NCI-H2227 treated with DMSO at 0.1 percent for 48 hours (cell line): ENCODE data around the gene RBP7.
A peak's percentile ranks its signal among the peaks of the same experiment; 100 is the strongest.
"Not testable (repeated sequence)": the region's sequence is repeated elsewhere in the genome, so short reads cannot be mapped to it uniquely, and the experiment has no call there.

Experiments used
- DNase-seq: peaks from one replicate; lab custom pipeline; 2025; lab: John Stamatoyannopoulos, UW

RBP7 gene

DNA sequence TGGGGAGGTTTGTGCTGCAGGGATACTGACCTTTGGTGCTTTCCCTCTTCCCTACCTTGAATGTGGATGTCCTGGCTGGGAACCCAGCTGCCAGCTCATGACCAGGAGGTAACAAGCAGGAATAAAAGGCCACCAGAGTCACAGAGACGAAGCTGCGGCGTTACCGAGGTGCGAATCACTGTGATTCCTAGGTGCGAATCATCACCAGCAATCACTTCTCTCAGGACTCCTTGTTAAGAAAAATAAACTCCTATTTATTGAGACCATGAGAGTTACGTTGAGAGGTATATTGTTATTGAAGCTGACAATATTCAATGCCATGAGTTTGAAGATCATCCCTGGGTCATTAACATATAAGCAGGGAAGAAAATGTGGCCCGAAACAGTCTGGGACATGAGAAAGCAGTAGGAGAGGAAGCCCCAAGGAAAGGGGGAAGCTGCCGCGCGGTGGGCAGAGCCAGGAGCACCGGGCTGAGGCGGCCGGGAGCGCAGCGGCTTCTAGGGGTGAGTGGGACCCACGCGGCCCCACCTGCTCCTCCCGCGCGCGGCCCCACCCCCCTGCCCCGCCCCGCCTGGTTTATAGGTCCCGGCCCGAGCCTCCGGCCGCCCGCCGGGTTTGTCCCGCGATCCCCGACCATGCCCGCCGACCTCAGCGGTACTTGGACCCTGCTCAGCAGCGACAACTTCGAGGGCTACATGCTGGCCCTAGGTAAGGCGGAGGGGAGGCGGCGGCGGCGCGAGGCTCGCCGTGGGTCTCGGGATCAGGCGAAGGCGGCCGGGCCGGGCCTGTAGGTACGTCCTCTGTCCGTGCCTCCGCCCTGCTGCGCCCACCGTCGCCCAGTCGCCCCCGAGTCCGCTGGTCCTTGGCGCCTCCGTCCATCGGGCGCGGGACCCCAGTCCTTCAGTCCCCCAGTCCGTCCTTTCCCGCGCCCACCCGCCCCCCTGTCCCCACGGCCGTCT lies at the start of gene RBP7:
Gene RBP7, plus strand, starts transcription at position 605 of the 959 bp plus-strand sequence. Its CDS starts 31 bp downstream, at position 636.
- DNase-seq: peak; percentile 10

DNA sequence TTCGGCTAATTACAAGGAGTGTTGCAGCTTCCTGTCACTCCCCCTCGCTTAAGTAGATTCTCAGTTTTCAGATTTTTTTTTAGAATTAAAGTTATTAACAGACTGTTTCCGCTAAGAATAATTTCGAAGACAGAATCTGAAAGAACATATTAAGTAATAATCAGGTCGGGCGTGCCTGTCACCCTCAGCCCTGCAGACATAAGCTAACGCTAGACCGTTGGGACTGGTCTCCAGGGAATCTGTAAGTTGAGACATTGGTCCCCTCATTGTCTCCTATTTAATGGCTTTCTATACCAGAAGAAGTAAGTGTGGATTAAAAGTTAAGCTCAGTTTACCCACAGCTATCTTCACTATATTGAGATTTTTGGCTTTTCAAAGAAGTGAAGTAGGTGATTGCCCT lies 39.3 kb upstream of the RBP7 start:
- no peak for DNase-seq

DNA sequence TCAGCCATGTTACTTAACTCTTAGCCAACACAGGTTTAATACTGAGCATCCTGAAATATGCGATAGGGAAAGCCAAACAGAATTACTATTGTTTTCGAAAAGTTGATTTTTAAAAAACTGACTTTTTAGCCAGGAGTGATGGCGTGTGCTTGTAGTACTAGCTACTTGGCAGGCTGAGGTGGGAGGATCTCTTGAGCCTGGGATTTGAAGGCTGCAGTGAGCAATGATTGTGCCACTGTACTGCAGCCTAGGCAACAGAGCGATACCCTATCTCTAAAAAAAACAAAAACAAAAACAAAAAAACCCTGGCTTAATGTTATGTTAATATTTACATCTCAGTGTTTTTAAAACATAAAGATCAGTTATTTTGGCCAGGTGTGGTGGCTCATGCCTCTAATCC lies 37.0 kb upstream of the RBP7 start:
- no peak for DNase-seq

DNA sequence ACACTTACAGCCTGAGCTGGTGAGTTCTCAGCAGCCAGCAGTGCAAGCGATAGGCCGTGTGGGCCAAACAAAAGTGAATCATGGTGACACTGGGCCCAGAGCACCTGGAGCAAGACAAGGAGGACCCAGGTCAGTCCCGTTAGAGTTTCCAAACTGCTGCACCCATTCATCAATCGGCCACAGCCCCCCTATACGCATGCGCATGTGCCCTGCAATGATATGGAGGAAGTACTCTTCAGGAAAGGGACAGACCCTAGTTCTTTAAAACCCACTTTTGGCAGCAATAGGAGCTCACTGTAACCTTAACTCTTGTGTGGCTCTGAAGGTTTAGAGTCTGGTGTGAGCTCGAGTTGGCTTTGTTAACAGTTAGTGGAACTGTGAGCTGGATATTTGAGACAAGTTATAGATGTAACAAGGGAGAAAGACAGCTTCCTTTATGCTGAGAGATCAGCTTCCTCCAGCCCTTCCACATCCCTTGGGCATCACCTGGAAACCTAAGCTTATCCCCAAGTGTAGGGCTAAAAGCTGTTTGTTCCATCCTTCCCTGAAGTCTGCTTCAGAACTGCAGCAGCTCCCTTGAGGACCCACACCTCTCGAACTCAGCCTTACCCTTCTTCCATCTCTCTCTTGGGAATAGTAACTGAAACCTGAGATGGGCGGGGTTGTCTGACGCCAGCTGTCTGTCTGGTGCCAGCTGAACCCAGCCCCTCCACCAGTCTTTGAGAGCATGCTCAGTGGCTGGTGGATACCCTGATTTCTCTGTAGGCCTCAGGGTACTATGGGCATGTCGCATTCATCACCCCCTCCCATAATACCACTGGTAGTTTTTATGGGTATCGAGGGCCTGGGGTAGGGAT lies 36.1 kb upstream of the RBP7 start:
- DNase-seq: peak; percentile 38

DNA sequence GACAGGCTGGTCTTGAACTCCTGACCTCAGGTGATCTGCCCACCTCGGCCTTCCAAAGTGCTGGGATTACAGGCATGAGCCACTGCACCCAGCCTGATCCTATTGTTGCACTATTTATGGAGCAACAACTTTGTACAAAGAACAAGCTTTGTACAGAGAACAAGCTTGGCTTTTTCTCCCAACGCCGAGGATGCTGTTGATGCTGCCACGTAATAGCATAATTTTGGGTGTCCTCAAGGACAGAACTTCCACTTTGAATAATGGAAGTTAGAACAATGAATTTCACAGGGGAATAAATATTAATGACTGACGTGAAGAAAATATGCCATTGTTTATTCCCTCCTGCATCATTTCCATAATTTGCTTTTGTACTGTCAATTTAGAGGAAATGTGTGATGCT lies 12.8 kb upstream of the RBP7 start:
- DNase-seq: no peak

DNA sequence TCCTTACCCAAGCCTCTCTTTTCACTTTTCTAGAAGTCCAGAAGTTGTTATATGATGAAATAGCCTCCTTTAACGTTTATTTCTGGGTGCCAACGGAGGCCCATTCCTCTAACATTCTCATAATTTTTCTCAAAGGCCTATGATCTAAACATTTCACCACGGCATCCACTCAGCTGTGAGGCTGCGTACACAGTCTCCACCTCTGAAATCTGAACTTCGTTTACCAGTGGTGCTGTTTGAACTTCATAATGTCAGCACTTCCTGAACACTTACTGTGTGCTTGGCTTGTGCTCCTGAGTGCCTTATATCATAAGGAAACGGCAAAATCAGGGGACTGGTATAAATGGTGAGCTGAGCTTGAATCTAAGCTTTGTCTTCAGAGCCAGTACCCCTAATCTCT lies 12.0 kb upstream of the RBP7 start:
- no peak for DNase-seq

DNA sequence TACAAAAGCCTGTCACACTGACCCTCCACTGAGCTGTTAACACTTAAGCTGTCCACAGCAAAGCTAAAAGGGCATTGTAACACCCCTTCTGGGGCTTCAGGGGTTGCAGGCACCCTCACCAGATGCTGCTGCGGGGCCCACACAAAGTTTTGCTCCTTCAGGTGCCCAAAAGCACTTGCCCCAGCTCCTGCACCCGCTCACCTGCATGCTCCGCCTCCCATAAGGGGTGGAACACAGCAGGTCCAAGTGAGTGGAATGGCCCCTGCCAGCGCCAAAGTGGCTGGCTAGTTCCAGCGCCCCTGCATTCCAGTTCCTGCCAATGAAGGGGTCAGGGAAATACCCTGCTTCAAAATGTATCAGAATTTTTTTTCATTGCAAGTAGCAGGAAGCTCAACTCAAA lies 7.3 kb upstream of the RBP7 start:
- no peak for DNase-seq

DNA sequence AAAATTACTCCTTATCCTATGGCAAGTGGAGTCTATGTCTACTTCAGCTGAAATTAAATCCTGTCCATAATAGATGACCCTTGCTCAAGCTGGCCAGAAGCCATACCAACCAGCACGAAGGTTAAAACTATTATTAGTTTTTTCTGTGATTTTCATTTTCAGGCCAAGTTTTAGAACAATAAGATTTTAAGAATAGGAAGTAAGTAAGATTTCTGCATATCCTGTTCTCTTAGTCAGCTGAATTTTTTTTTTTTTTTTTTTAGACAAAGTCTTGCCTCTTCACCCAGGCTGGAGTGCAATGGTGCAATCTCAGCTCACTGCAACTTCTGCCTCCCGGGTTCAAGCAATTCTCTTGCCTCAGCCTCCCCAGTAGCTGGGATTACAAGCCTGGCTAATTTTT lies 6.1 kb upstream of the RBP7 start:
- DNase-seq: no peak

DNA sequence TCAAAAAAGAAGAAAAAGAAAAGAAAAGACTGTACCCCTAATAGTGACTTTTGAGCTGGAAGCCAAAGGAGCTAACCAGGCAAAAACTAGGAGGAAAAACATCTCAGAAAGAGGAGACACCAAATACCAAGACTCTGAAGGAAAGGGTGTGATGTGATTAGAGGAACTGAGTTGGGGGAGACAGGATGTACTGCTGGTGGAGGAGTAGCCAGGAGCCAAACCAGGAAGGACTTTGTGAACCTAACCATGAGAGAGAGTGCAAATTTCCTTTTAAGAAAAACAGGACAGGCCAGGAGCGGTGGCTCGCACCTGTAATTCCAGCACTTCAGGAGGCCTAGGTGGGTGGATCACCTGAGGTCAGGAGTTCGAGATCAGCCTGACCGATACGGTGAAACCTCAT lies 4.1 kb upstream of the RBP7 start:
- no peak for DNase-seq

DNA sequence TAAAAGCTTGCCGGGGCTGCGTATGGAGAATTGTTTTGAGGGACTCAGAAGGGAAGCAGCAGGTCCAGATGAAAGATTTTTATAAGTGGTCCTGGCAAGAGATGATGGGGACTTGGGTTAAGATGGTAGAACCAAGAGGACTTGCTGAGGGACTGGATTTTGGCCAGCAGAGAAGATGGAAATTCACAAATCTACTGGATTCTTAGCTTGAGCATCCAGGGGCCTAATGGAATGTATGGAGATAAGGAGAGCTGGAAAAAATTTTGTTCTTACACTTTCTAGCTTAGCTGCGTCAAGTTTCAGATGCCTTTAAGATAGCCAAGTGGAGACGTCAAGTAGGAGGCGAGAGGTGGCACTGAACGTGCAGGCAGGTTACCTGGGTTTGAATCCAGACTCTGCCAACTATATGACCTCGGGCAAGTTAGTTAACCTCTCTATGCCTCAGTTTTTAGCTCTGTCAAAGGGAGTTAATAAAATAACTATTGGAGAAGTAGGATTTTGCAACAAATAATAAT lies 3.4 kb upstream of the RBP7 start:
- DNase-seq: no peak

DNA sequence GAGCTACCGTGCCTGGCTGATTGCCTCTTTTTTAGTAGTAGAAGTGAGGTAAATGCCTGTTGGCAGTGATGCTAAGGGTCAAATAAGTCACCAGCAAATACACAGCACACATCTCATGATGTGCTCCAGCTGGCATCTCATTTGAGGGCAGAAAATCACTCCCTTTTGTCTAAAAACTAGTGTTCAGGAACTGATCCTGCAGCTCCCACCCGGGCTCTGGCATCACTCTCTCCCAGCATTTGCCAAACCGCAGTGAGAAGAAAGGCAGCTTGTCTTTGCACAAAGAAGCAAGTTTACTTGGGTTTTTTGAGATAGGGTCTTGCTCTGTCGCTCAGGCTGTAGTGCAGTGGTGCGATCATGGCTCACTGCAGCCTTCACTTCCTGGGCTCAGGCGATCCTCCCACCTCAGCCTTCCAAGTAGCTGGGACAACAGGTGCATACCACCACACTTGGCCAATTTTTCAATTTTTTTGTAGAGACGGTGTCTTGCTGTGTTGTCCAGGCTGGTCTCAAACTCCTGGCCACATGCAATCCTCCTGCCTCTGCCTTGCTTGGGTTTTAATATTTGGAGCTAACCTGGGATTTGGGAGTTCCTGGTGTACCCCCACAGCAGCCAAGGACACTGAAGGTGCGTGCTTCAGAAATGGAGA lies 4.1 kb downstream of the RBP7 start:
- no peak for DNase-seq

DNA sequence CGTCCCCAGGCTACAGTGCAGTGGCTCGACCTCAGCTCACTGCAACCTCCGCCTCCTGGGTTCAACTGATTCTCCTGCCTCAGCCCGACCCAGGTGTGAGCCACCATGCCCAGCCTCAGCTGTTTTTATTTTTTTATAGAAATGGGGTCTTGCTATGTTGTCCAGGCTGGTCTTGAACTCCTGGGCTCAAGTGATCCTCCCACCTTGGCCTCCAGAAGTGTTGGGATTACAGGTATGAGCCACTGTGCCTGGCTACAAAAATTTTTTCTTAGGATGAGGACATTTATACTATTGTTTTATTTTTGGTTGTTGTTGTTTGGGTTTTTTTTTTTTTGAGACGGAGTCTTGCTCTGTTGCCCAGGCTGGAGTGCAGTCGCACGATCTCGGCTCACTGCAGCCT lies 8.2 kb downstream of the RBP7 start:
- not testable (repeated sequence) for DNase-seq

DNA sequence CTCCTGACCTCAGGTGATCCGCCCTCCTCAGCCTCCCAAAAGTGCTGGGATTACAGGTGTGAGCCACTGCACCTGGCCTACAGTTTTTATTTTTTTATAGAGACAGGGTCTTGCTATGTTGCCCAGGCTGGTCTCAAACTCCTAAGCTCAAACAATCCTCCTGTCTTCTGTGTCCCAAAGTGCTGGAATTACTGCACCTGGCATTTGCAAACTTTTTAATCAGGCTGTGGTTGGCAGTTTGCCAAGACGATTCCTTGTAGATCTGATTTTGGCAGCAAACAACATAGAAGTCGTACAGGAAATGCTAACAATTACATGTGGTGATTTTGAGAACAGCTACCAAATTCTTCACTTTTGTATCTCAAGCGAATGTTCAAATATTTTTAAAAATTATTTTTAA lies 10.1 kb downstream of the RBP7 start:
- no peak for DNase-seq

DNA sequence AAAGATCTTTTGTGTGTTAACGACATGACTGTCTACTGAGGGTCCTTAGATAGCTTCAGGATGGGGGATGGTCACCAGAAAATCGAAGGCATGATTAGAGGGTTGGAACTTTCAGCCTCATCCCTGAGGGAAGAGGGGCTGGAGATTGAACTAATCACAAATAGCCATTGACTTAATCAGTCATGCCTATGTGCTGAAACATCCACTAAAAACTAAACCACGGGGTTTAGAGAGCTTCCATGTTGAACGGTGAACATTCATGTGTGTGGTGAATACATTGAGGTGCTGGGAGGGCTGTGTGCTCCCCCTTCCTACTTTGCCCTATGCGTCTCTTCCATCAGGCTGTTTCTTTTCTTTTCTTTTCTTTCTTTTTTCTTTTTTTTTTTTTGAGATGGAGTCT lies 17.0 kb downstream of the RBP7 start:
- no peak for DNase-seq

DNA sequence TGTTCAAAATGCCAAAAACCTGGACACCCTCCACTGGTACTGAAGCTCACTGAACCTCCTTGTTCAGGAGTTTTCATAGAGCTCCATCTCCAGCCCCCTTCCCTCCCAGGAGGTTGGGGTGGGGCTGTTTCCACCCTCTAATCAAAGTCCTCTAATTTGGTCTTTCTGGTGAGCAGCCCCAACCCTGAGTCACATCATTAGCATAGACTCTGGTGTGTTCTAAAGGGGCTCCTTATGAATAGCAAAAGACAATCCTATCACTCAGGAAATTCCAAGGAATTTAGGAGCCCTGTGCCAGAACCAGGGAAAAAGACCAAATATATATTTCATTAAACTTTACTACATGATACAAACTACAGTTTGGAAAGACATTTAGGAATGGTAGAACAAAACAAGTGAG lies 22.5 kb downstream of the RBP7 start:
- no peak for DNase-seq

DNA sequence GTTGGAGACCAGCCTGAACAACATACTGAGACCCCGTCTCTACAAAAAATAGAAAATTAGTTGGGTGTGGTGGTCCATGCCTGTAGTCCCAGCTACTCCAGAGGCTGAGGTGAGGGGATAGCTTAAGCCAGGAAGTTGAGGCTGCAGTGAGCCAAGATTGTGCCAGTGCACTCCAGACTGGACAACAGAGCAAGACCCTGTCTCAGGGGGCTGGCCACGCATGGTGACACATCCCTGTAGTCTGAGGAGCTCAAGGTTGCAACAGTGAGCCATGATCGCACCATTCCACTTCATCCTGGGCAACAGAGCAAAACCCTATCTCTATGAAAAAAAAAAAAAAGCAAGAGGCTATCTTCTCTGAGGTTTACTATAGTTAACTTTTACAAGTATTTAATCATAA lies 23.1 kb downstream of the RBP7 start:
- no peak for DNase-seq

DNA sequence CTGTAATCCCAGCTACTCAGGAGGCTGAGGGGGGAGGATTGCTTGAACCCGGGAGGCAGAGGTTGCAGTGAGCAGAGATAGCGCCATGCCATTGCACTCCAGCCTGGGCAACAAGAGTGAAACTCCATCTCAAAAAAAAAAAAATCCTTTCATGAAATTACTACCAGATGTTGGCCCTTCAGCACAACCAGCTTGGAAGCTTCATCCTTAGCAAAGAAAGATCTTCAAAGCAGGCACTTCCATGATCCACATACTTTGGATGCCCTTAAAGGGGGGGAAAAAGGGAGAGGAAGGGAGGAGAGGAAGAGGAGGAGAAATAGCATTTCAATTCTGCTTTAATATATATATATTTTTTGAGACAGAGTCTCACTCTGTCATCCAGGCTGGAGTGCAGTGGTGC lies 23.6 kb downstream of the RBP7 start:
- DNase-seq: not testable (repeated sequence)

DNA sequence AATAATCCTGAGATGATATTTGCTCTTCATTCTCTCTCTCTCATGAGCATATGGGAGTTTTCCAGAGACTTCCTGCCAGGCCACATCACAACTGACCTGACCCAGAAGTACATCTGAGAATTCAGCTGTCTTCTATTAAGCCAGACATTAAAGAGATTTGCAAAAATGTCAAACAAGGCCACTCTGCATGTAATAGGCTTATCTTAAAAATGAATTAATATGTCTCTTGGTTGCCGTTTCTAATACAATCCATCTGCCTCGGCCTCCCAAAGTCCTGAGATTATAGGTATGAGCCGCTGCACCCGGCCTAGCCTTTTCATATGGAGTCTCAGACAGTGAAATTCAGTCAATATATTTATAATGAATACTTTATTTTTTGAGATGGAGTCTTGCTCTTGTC lies 25.0 kb downstream of the RBP7 start:
- not testable (repeated sequence) for DNase-seq

DNA sequence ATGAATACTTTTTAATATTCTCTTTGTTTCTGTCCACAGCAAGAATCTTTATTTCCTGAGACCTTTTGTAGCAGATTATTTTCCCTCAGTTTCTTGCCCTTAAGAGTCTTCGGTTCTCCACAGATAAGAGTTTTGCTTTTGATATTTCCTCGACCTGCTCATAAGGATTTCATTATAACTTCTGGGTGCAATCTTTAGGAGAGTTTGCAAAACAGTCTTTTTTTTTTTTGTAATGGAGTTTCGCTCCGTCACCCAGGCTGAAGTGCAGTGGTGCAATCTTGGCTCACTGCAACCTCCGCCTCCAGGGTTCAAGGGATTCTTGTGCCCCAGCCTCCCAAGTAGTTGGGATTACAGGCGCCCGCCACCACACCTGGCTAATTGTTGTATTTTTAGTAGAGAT lies 25.6 kb downstream of the RBP7 start:
- DNase-seq: no peak

DNA sequence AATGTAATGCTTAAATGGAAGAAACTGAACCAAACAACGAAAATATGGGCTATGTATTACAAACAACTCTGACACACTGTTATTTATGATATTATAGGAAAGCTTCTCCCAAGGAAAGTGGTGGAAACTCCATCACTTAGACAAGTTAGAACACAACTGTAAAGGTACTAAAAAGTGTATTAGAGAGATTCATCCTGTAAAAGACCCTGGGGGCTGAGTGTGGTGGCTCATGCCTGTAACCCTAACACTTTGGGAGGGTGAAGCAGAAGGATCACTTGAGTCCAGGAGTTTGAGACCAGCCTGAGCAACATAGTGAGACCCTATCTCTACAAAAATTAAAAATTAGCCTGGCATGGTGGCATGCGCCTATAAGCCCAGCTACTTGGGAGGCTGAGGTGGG lies 28.3 kb downstream of the RBP7 start:
- no peak for DNase-seq

DNA sequence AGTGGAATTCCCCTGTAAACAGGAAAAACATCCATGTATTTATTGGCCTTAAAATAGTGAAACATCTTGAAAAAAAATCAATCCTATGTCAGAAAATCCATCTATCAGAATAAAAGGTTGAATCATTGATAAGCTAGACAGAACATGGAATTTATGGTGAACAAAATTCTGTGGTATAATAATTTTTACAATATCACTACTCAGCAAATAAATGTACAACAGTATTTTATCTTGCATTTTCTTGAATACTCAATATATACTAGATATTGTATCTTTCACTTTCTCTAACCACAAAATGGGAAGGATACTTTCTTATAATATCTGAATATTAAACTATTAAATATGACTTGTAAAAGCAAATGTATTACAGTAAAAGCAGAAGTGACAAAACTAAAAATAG lies 30.0 kb downstream of the RBP7 start:
- DNase-seq: no peak

DNA sequence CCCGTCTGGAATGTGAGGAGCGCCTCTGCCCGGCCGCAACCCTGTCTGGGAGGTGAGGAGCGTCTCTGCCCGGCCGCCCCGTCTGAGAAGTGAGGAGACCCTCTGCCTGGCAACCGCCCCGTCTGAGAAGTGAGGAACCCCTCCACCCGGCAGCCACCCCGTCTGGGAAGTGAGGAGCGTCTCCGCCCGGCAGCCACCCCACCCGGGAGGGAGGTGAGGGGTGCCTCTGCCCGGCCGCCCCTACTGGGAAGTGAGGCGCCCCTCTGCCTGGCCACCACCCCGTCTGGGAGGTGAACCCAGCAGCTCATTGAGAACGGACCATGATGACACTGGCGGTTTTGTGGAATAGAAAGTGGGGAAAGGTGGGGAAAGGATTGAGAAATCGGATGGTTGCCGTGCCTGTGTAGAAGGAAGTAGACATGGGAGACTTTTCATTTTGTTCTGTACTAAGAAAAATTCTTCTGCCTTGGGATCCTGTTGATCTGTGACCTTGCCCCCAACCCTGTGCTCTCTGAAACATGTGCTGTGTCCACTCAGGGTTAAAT lies 32.0 kb downstream of the RBP7 start:
- DNase-seq: not testable (repeated sequence)
